HEK293 (cell line): ENCODE results near the gene SNTG2.

Source experiments
- CTCF ChIA-PET: fragments of 350-600 bp; formaldehyde crosslinking; extraction: SDS; loops from one replicate; lab custom pipeline; 2021; ENCODE audit warnings: antibody characterized with exemption; lab: Yijun Ruan, JAX
- POLR2A ChIA-PET: fragments of 300-600 bp; formaldehyde crosslinking; extraction: SDS; loops from one replicate; lab custom pipeline; 2020; ENCODE audit warnings: antibody characterized with exemption, inconsistent platforms; lab: Yijun Ruan, JAX
- H3K27ac ChIP-seq: fragments of 200-500 bp; sonication (Bioruptor generic); 2 replicates; pipeline ENCODE4 v1.5.1; 2014; ENCODE audit warnings: low read depth, low read length, control low read depth, inconsistent platforms; ENCODE audit errors: extremely low read depth
- H3K36me3 ChIP-seq, 2 experiments: fragments of 200-500 bp in 1 of 2; sonication (Bioruptor generic) in 1 of 2; 1 replicate in 1 of 2; 2 replicates in 1 of 2; pipeline ENCODE4 v1.5.1; 2014 to 2017; ENCODE audit warnings: inconsistent platforms in 2 of 2, low read length in 2 of 2; ENCODE audit not compliant: control insufficient read depth in 2 of 2, insufficient read depth in 1 of 2
- H3K4me1 ChIP-seq: fragments of 200-500 bp; sonication (Bioruptor generic); 2 replicates; pipeline ENCODE4 v1.5.1; 2014; ENCODE audit warnings: mild to moderate bottlenecking, low read length, inconsistent platforms; ENCODE audit not compliant: control insufficient read depth, insufficient read depth
- H3K4me3 ChIP-seq: 2 replicates; pipeline ENCODE4 v1.5.1; 2011; ENCODE audit warnings: low read depth, mild to moderate bottlenecking, control low read depth, low read length, moderate library complexity
- H3K9me3 ChIP-seq: fragments of 200-500 bp; sonication (Bioruptor generic); 2 replicates; pipeline ENCODE4 v1.5.1; 2014; ENCODE audit warnings: low read depth, low read length, inconsistent platforms; ENCODE audit not compliant: control insufficient read depth, insufficient read depth
- BCL11B ChIP-seq: fragments of 450-650 bp; formaldehyde crosslinking; IDR thresholded peaks from 2 replicates; pipeline ENCODE4 v1.5.1; 2016; ENCODE audit warnings: low read depth, missing biosample characterization, missing genetic modification characterization
- GLIS2 ChIP-seq: fragments of 450-650 bp; formaldehyde crosslinking; IDR thresholded peaks from 2 replicates; pipeline ENCODE4 v1.5.1; 2016; ENCODE audit warnings: missing biosample characterization, missing genetic modification characterization
- KLF1 ChIP-seq: fragments of 450-650 bp; formaldehyde crosslinking; IDR thresholded peaks from 2 replicates; pipeline ENCODE4 v1.5.1; 2016; ENCODE audit warnings: missing biosample characterization, missing genetic modification characterization
- SCRT2 ChIP-seq: fragments of 450-650 bp; formaldehyde crosslinking; IDR thresholded peaks from 2 replicates; pipeline ENCODE4 v1.5.1; 2016; ENCODE audit warnings: missing biosample characterization, missing genetic modification characterization
- SP3 ChIP-seq: fragments of 450-650 bp; formaldehyde crosslinking; IDR thresholded peaks from 2 replicates; pipeline ENCODE4 v1.5.1; 2016; ENCODE audit warnings: missing biosample characterization, missing genetic modification characterization
- SP7 ChIP-seq: fragments of 450-650 bp; formaldehyde crosslinking; IDR thresholded peaks from 2 replicates; pipeline ENCODE4 v1.5.1; 2016; ENCODE audit warnings: missing biosample characterization, missing genetic modification characterization
- ZBTB1 ChIP-seq: fragments of 450-650 bp; formaldehyde crosslinking; IDR thresholded peaks from 2 replicates; pipeline ENCODE4 v1.5.1; 2016; ENCODE audit warnings: missing biosample characterization, missing genetic modification characterization
- ZBTB48 ChIP-seq: fragments of 450-650 bp; formaldehyde crosslinking; IDR thresholded peaks from 2 replicates; pipeline ENCODE4 v1.5.1; 2016; ENCODE audit warnings: missing biosample characterization, missing genetic modification characterization
- ZFHX2 ChIP-seq: fragments of 450-650 bp; formaldehyde crosslinking; conservative IDR thresholded peaks from 2 replicates; pipeline ENCODE4 v1.5.1; 2016; ENCODE audit warnings: missing biosample characterization, missing genetic modification characterization
- ZFP37 ChIP-seq: fragments of 450-650 bp; formaldehyde crosslinking; IDR thresholded peaks from 2 replicates; pipeline ENCODE4 v1.5.1; 2016; ENCODE audit warnings: missing biosample characterization, missing genetic modification characterization
- ZNF132 ChIP-seq: fragments of 450-650 bp; formaldehyde crosslinking; IDR thresholded peaks from 2 replicates; pipeline ENCODE4 v1.5.1; 2017; ENCODE audit warnings: missing biosample characterization, missing genetic modification characterization, borderline replicate concordance
- ZNF335 ChIP-seq: fragments of 450-650 bp; formaldehyde crosslinking; conservative IDR thresholded peaks from 2 replicates; pipeline ENCODE4 v1.5.1; 2016; ENCODE audit warnings: missing biosample characterization, missing genetic modification characterization
- ZNF423 ChIP-seq: fragments of 450-650 bp; formaldehyde crosslinking; IDR thresholded peaks from 2 replicates; pipeline ENCODE4 v1.5.1; 2016; ENCODE audit warnings: missing biosample characterization, missing genetic modification characterization
- ZNF426 ChIP-seq: fragments of 450-650 bp; formaldehyde crosslinking; IDR thresholded peaks from 2 replicates; pipeline ENCODE4 v1.5.1; 2017; ENCODE audit warnings: missing biosample characterization, missing genetic modification characterization, mild to moderate bottlenecking, inconsistent platforms, moderate library complexity
- ZNF544 ChIP-seq: fragments of 450-650 bp; formaldehyde crosslinking; IDR thresholded peaks from 2 replicates; pipeline ENCODE4 v1.5.0; 2017; ENCODE audit warnings: missing biosample characterization, missing genetic modification characterization
- ZNF561 ChIP-seq: fragments of 450-650 bp; IDR thresholded peaks from 2 replicates; pipeline ENCODE4 v1.5.1; 2018; ENCODE audit warnings: missing biosample characterization, missing genetic modification characterization, borderline replicate concordance
- ZNF701 ChIP-seq: fragments of 450-650 bp; formaldehyde crosslinking; IDR thresholded peaks from 2 replicates; pipeline ENCODE4 v1.5.1; 2016; ENCODE audit warnings: missing biosample characterization, missing genetic modification characterization
- ZNF707 ChIP-seq: fragments of 450-650 bp; formaldehyde crosslinking; IDR thresholded peaks from 2 replicates; pipeline ENCODE4 v1.5.1; 2016; ENCODE audit warnings: missing biosample characterization, missing genetic modification characterization
- ZNF776 ChIP-seq: fragments of 450-650 bp; formaldehyde crosslinking; IDR thresholded peaks from 2 replicates; pipeline ENCODE4 v1.5.0; 2017; ENCODE audit warnings: missing biosample characterization, missing genetic modification characterization, borderline replicate concordance
- ZNF785 ChIP-seq: fragments of 450-650 bp; formaldehyde crosslinking; IDR thresholded peaks from 2 replicates; pipeline ENCODE4 v1.5.1; 2016; ENCODE audit warnings: missing biosample characterization, missing genetic modification characterization
- ZNF843 ChIP-seq: fragments of 450-650 bp; formaldehyde crosslinking; IDR thresholded peaks from 2 replicates; pipeline ENCODE4 v1.5.1; 2016; ENCODE audit warnings: missing biosample characterization, missing genetic modification characterization
- TF ChIP-seq, protein P1 (sequence below): fragments of 450-650 bp; formaldehyde crosslinking; IDR thresholded peaks from 2 replicates; pipeline ENCODE4 v1.5.1; 2017; ENCODE audit warnings: missing biosample characterization, missing genetic modification characterization
- TF ChIP-seq, protein P2 (sequence below): fragments of 450-650 bp; formaldehyde crosslinking; IDR thresholded peaks from 2 replicates; pipeline ENCODE4 v1.5.1; 2016; ENCODE audit warnings: missing biosample characterization, missing genetic modification characterization
- TF ChIP-seq, protein P3 (sequence below): fragments of 450-650 bp; formaldehyde crosslinking; IDR thresholded peaks from 2 replicates; pipeline ENCODE4 v1.5.1; 2017; ENCODE audit warnings: missing biosample characterization, missing genetic modification characterization
- TF ChIP-seq, protein P4 (sequence below): fragments of 450-650 bp; formaldehyde crosslinking; IDR thresholded peaks from 2 replicates; pipeline ENCODE4 v1.5.1; 2017; ENCODE audit warnings: missing biosample characterization, mild to moderate bottlenecking, missing genetic modification characterization, moderate library complexity
- TF ChIP-seq, protein P5 (sequence below): fragments of 450-650 bp; formaldehyde crosslinking; IDR thresholded peaks from 2 replicates; pipeline ENCODE4 v1.5.1; 2017; ENCODE audit warnings: missing biosample characterization, missing genetic modification characterization
- TF ChIP-seq, protein P6 (sequence below): fragments of 450-650 bp; formaldehyde crosslinking; IDR thresholded peaks from 2 replicates; pipeline ENCODE4 v1.5.1; 2016; ENCODE audit warnings: missing biosample characterization, missing genetic modification characterization

Gene SNTG2

DNA sequence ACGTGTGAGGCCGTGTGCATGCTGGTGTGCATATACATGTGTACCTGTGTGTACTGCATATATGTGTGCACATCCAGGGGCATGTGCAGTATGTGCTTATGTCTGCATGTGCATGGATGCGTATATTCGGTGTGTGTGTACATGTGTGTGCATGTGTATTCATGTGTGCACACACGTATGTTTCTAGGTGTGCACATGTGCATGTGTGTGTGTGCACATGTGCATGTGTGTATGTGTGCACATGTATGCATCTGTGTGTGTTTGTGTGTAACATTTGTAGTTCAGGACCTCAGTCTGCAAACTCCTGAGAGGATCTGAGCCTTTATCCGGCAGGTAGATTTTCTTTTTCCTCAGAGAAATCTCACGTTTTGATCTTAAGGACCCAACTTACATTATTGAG is 201.7 kb downstream of the SNTG2 start (continued):
- TF ChIP-seq, protein P1, sequence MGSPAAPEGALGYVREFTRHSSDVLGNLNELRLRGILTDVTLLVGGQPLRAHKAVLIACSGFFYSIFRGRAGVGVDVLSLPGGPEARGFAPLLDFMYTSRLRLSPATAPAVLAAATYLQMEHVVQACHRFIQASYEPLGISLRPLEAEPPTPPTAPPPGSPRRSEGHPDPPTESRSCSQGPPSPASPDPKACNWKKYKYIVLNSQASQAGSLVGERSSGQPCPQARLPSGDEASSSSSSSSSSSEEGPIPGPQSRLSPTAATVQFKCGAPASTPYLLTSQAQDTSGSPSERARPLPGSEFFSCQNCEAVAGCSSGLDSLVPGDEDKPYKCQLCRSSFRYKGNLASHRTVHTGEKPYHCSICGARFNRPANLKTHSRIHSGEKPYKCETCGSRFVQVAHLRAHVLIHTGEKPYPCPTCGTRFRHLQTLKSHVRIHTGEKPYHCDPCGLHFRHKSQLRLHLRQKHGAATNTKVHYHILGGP: no peak
- TF ChIP-seq BCL11B (no peak), KLF1 (tag by site-specific recombination) (no peak), ZNF701 (tag by site-specific recombination) (no peak), ZBTB1 (no peak), ZNF561 (tag by site-specific recombination) (no peak), ZNF335 (tag by site-specific recombination) (no peak)

DNA sequence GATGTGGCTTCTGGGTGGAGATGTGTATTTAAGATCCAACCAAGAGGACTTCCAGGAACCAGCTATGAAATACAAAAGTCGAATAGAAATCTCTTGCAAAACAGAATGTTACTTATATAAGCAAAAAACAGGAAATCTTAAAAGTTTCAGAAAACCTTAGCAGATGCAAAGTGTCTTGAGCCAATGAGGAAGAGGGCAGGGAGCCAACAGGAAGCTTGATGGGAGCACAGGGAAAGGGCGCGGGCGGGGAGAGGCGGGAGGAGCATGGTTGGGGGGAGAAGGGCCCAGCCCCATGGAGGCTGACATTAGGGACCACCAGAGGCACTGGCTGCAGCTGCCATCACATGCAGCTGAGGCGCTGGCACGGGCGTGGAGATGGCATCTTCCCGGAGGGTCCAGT is 203.3 kb downstream of the SNTG2 start:
- POLR2A ChIA-PET: no interaction called here
- Histone ChIP-seq H3K9me3 (no peaks in the 10 kb centered on the region), H3K4me3 (no peak overlapping the region)
- TF ChIP-seq ZFHX2 (no peak), SP7 (tag by site-specific recombination) (no peak), ZNF776 (no peak), ZNF707 (tag by site-specific recombination) (no peak), SCRT2 (no peak), GLIS2 (tag by site-specific recombination) (no peak), ZBTB48 (tag by site-specific recombination) (no peak), SP3 (tag by site-specific recombination) (no peak), ZNF785 (tag by site-specific recombination) (no peak)
- TF ChIP-seq, protein P2, sequence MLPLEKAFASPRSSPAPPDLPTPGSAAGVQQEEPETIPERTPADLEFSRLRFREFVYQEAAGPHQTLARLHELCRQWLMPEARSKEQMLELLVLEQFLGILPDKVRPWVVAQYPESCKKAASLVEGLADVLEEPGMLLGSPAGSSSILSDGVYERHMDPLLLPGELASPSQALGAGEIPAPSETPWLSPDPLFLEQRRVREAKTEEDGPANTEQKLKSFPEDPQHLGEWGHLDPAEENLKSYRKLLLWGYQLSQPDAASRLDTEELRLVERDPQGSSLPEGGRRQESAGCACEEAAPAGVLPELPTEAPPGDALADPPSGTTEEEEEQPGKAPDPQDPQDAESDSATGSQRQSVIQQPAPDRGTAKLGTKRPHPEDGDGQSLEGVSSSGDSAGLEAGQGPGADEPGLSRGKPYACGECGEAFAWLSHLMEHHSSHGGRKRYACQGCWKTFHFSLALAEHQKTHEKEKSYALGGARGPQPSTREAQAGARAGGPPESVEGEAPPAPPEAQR (tag by site-specific recombination): no peak
- TF ChIP-seq, protein P3, sequence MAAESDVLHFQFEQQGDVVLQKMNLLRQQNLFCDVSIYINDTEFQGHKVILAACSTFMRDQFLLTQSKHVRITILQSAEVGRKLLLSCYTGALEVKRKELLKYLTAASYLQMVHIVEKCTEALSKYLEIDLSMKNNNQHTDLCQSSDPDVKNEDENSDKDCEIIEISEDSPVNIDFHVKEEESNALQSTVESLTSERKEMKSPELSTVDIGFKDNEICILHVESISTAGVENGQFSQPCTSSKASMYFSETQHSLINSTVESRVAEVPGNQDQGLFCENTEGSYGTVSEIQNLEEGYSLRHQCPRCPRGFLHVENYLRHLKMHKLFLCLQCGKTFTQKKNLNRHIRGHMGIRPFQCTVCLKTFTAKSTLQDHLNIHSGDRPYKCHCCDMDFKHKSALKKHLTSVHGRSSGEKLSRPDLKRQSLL (tag by site-specific recombination): no peak
- TF ChIP-seq, protein P4, sequence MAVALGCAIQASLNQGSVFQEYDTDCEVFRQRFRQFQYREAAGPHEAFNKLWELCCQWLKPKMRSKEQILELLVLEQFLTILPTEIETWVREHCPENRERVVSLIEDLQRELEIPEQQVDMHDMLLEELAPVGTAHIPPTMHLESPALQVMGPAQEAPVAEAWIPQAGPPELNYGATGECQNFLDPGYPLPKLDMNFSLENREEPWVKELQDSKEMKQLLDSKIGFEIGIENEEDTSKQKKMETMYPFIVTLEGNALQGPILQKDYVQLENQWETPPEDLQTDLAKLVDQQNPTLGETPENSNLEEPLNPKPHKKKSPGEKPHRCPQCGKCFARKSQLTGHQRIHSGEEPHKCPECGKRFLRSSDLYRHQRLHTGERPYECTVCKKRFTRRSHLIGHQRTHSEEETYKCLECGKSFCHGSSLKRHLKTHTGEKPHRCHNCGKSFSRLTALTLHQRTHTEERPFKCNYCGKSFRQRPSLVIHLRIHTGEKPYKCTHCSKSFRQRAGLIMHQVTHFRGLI (tag by site-specific recombination): no peak
- TF ChIP-seq, all 188 proteins: peak for 0
- CTCF ChIA-PET: interaction anchor here (0.6 to 1.2 kb wide), 2 partner anchors 13 to 1983 kb away, joined by 5 to 11 read pairs; no protein-coding TSS in a partner anchor
- Histone ChIP-seq H3K36me3 (no peaks in the 10 kb centered on the region), H3K27ac (no peak overlapping the region), H3K4me1 (no peaks in the 10 kb centered on the region)

DNA sequence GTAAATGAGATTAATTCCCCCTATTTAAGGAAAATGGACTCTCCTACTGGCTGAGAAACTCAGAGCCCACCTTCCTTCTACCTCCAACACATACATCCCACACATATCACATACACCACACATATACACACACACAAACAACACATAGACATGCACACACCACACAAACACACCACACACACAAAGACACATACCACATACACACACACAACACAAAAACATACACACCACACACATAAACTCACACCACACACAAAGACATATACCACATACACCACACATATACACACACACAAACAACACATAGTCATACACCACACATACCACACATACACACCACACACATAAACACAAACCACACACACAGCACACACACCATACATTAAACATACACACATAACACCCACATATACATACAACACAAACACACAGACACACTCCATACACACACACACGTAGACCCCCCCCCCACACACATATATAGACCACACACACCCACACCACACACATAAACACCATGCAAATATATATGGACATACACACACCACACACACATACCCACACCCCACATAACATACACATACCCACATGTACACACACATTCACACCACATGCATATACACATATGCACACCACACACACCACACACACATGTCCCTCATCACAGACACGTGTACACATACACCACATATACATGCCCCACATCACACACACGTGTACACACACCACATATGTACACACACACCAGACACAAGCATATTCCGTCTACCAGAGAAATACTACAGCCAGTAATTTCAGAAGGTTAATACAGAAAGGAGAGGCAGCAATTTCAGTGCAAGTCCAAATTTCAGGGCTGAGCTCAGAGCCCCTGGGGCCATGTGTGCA is 204.3 kb downstream of the SNTG2 start:
- ChIA-PET CTCF (no interaction called here), POLR2A (no interaction called here)
- Histone ChIP-seq H3K9me3 (no peaks in the 10 kb centered on the region), H3K36me3 (no peaks in the 10 kb centered on the region), H3K4me1 (no peaks in the 10 kb centered on the region), H3K4me3 (no peak overlapping the region), H3K27ac (no peak overlapping the region)
- TF ChIP-seq, protein P5, sequence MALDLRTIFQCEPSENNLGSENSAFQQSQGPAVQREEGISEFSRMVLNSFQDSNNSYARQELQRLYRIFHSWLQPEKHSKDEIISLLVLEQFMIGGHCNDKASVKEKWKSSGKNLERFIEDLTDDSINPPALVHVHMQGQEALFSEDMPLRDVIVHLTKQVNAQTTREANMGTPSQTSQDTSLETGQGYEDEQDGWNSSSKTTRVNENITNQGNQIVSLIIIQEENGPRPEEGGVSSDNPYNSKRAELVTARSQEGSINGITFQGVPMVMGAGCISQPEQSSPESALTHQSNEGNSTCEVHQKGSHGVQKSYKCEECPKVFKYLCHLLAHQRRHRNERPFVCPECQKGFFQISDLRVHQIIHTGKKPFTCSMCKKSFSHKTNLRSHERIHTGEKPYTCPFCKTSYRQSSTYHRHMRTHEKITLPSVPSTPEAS (tag by site-specific recombination): no peak
- TF ChIP-seq ZNF423 (tag by site-specific recombination) (no peak), ZNF544 (tag by site-specific recombination) (no peak), ZFP37 (tag by site-specific recombination) (no peak), ZNF843 (tag by site-specific recombination) (no peak), ZNF132 (tag by site-specific recombination) (no peak), ZNF426 (tag by site-specific recombination) (no peak)
- TF ChIP-seq, protein P6, sequence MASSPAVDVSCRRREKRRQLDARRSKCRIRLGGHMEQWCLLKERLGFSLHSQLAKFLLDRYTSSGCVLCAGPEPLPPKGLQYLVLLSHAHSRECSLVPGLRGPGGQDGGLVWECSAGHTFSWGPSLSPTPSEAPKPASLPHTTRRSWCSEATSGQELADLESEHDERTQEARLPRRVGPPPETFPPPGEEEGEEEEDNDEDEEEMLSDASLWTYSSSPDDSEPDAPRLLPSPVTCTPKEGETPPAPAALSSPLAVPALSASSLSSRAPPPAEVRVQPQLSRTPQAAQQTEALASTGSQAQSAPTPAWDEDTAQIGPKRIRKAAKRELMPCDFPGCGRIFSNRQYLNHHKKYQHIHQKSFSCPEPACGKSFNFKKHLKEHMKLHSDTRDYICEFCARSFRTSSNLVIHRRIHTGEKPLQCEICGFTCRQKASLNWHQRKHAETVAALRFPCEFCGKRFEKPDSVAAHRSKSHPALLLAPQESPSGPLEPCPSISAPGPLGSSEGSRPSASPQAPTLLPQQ: no peak
